ENCODE results near the gene TOX2. TPM values are rescaled to one million over a fixed set of nuclear protein-coding genes. Genes with fewer than 3 reads are reported as not detected.
A peak's percentile ranks its signal among the peaks of the same experiment; 100 is the strongest.

The TOX2 gene
- total RNA-seq, 1 experiment from 2014 or later = not detected

DNA sequence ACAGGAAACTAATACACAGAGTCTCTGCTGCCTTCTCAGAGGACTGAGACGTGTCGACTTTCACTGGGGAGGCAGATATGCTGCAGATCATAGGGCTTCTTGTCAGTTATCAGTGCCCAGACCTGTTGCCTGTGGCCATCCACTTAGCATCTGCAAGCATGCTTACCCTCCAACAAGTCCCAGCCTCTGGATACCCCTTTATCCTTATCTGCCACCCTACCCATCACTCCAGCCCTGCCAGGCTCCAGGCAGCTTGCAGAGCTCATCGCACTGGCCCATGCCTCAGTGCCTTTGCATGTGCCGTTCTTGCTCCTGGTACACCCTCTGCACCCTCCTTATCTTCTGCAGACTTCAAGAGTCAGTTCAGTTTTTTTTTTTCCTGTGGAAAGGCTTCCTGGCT lies 119.2 kb downstream of the TOX2 start:
- peak in 1 of 2 experiments; percentile 27 for DNase-seq
- no peak overlapping the region for H3K4me3 ChIP-seq (ENCODE audit: low read depth, low read length)
- POLR2A ChIA-PET = no interaction called here
- intact Hi-C loops (cut with micrococcal nuclease; ENCODE audit: unreplicated experiment) = no loop called here
- no peaks in the 10 kb centered on the region for H3K9me3 ChIP-seq
- no peak overlapping the region for H3K4me3 Mint-ChIP-seq (ENCODE audit: unreplicated experiment)
- CTCF ChIA-PET = no interaction called here
- H3K27me3 ChIP-seq (replicated peaks; ENCODE audit: control insufficient read depth, insufficient read depth, low read length) = peaks cover under 1% of the 10 kb centered on the region
- peaks cover 55% of the 10 kb centered on the region for H3K27me3 Mint-ChIP-seq (ENCODE audit: insufficient read depth, unreplicated experiment)
- no peaks in the 10 kb centered on the region for H3K36me3 Mint-ChIP-seq (ENCODE audit: insufficient read depth, unreplicated experiment)
- H3K4me1 ChIP-seq = no peaks in the 10 kb centered on the region
- TF ChIP-seq, protein P1, sequence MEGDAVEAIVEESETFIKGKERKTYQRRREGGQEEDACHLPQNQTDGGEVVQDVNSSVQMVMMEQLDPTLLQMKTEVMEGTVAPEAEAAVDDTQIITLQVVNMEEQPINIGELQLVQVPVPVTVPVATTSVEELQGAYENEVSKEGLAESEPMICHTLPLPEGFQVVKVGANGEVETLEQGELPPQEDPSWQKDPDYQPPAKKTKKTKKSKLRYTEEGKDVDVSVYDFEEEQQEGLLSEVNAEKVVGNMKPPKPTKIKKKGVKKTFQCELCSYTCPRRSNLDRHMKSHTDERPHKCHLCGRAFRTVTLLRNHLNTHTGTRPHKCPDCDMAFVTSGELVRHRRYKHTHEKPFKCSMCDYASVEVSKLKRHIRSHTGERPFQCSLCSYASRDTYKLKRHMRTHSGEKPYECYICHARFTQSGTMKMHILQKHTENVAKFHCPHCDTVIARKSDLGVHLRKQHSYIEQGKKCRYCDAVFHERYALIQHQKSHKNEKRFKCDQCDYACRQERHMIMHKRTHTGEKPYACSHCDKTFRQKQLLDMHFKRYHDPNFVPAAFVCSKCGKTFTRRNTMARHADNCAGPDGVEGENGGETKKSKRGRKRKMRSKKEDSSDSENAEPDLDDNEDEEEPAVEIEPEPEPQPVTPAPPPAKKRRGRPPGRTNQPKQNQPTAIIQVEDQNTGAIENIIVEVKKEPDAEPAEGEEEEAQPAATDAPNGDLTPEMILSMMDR (IDR thresholded peaks at IDR 0.05; ENCODE audit: insufficient read depth in 1 of 2, low read depth in 1 of 2, low read length in 1 of 2, severe bottlenecking in 1 of 2, unreplicated experiment in 1 of 2) = no peak
- H3K9me3 Mint-ChIP-seq (ENCODE audit: unreplicated experiment) = no peaks in the 10 kb centered on the region
- BruUV-seq (replicated peaks) = no TSS peak
- no peaks in the 10 kb centered on the region for H3K36me3 ChIP-seq (ENCODE audit: control insufficient read depth, insufficient read depth, low read length)
- no peak overlapping the region for H3K27ac Mint-ChIP-seq (ENCODE audit: unreplicated experiment)
- H3K4me1 Mint-ChIP-seq (ENCODE audit: low read depth, unreplicated experiment) = no peaks in the 10 kb centered on the region

GRCh38 chr20:44034451-44034850 lies 119.8 kb downstream of the TOX2 start:
- Mint-ChIP-seq H3K9me3 (ENCODE audit: unreplicated experiment) (no peaks in the 10 kb centered on the region), H3K4me1 (ENCODE audit: low read depth, unreplicated experiment) (no peaks in the 10 kb centered on the region)
- CTCF ChIA-PET = no interaction called here

DNA sequence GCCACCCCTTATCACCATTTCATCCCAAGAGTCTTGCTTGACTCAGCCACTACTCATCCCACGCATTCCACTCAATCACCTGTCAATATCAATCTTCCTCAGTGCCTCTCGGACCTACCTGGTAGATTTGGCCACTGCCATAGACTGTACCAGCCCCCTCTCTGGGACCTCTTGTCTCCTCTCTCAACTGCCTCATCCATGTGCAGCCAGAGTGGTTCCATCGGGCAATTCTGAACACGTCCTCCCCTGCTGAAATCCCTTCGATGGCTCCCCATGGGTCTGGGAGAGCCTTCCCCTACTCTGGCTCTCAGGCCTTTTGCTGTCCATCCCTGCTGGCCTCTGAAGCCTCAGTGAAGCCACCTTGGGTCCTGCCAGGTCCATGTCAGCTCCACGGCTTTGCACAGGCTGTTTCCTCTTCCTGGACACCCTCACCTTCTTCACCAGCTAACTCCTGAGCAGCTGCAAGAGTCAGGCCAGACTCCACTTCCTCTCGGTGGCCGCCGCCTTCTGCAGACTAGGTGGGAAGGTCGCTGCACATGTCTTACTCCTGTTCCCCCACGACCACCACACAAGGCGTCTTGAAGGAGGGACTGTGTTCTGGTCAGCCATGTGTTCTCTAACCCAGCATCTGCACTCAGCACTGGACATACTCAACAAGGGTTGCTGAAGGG lies 120.4 kb downstream of the TOX2 start:
- Histone ChIP-seq H3K36me3 (ENCODE audit: control insufficient read depth, insufficient read depth, low read length) (no peaks in the 10 kb centered on the region), H3K4me3 (ENCODE audit: low read depth, low read length) (no peak overlapping the region), H3K9me3 (no peaks in the 10 kb centered on the region), H3K27me3 (replicated peaks; ENCODE audit: control insufficient read depth, insufficient read depth, low read length) (peaks cover 3% of the 10 kb centered on the region), H3K4me1 (no peaks in the 10 kb centered on the region)
- DNase-seq = peak in 1 of 2 experiments; percentile 35
- Mint-ChIP-seq H3K9me3 (ENCODE audit: unreplicated experiment) (no peaks in the 10 kb centered on the region), H3K27me3 (ENCODE audit: insufficient read depth, unreplicated experiment) (peaks cover 56% of the 10 kb centered on the region), H3K27ac (ENCODE audit: unreplicated experiment) (no peak overlapping the region), H3K4me3 (ENCODE audit: unreplicated experiment) (no peak overlapping the region), H3K4me1 (ENCODE audit: low read depth, unreplicated experiment) (no peaks in the 10 kb centered on the region), H3K36me3 (ENCODE audit: insufficient read depth, unreplicated experiment) (no peaks in the 10 kb centered on the region)
- CTCF ChIA-PET = no interaction called here
- intact Hi-C loops (cut with micrococcal nuclease; ENCODE audit: unreplicated experiment) = no loop called here
- no TSS peak for BruUV-seq (replicated peaks)
- POLR2A ChIA-PET = no interaction called here
- TF ChIP-seq, protein P1 (IDR thresholded peaks at IDR 0.05; ENCODE audit: insufficient read depth in 1 of 2, low read depth in 1 of 2, low read length in 1 of 2, severe bottlenecking in 1 of 2, unreplicated experiment in 1 of 2) = no peak

More at GRCh38 chr20:44034451-44034850, 119.8 kb downstream of the TOX2 start:
- H3K9me3 ChIP-seq = no peaks in the 10 kb centered on the region
- H3K27me3 Mint-ChIP-seq (ENCODE audit: insufficient read depth, unreplicated experiment) = peaks cover 59% of the 10 kb centered on the region
- H3K27me3 ChIP-seq (replicated peaks; ENCODE audit: control insufficient read depth, insufficient read depth, low read length) = peaks cover 3% of the 10 kb centered on the region
- no peak for DNase-seq
- H3K27ac Mint-ChIP-seq (ENCODE audit: unreplicated experiment) = no peak overlapping the region
- TF ChIP-seq, protein P1 (IDR thresholded peaks at IDR 0.05; ENCODE audit: insufficient read depth in 1 of 2, low read depth in 1 of 2, low read length in 1 of 2, severe bottlenecking in 1 of 2, unreplicated experiment in 1 of 2) = no peak
- POLR2A ChIA-PET = no interaction called here
- no peak overlapping the region for H3K4me3 Mint-ChIP-seq (ENCODE audit: unreplicated experiment)
- H3K4me3 ChIP-seq (ENCODE audit: low read depth, low read length) = no peak overlapping the region
- no peaks in the 10 kb centered on the region for H3K36me3 Mint-ChIP-seq (ENCODE audit: insufficient read depth, unreplicated experiment)
- no peaks in the 10 kb centered on the region for H3K36me3 ChIP-seq (ENCODE audit: control insufficient read depth, insufficient read depth, low read length)
- H3K4me1 ChIP-seq = no peaks in the 10 kb centered on the region
- no TSS peak for BruUV-seq (replicated peaks)
- intact Hi-C loops (cut with micrococcal nuclease; ENCODE audit: unreplicated experiment) = no loop called here

All from Caco-2 (cell line).